DMS 273 (cell line): Measurements from ENCODE around the gene KSR2.
A peak's percentile ranks its signal among the peaks of the same experiment; 100 is the strongest.
"Not testable (repeated sequence)": the region's sequence is repeated elsewhere in the genome, so short reads cannot be mapped to it uniquely, and the experiment has no call there.

ENCODE experiments used
- DNase-seq: peaks from one replicate; lab custom pipeline; 2025; ENCODE audit not compliant: unreplicated experiment; lab: John Stamatoyannopoulos, UW

The KSR2 gene

DNA sequence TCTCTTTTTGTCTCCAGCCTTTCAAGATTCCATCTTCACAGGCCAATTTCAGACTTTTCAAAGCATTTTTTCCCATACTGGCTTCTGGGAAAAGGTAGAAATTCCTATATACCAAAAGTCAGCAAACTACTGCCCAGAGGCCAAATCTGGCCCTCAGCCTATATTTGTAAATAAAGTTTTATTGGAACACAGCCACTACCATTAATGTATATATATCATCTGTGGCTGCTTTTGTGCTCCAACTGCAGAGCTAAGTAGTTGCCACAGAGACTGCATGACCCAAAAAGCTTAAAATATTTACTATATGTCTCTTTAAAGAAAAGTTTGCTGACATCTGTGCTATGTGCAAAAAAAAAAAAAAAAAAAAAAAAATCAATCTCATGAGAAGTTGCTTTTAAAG, 76.3 kb downstream of the KSR2 start:
- DNase-seq, result no peak

DNA sequence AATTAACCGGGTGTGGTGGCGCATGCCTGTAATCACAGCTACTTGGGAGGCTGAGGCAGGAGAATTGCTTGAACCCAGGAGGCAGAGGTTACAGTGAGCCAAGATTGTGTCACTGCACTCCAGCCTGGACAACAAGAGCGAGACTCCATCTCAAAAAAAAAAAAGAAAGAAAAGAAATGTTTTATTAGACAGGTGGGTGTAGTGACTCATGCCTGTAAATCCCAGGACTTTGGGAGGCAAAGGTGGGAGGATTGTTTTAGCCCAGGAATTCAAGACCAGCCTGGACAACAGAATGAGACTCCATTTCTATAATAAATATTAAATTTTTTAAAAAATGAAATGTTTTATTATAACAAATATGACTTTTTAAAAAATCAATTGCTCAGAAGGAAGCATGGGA, 77.5 kb downstream of the KSR2 start:
- not testable (repeated sequence) for DNase-seq

DNA sequence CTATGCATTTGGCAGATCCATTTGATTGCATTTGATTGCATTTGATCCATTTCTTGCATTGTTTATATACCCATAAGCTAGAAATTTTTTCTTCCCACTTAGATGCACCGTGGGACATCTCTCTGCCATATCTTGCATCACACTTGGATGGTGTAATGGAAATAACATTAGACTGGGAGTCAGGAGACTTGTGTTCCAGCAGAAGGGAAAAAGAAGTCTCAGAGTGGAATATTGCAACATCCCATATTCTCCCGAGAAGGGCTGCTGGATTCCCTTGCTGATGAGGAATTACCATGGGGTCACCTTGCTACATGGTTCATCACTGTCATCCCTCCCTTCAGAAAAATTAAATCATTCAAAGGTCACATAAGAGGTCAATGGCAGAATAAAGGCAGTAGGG, 78.1 kb downstream of the KSR2 start:
- DNase-seq, result no peak

DNA sequence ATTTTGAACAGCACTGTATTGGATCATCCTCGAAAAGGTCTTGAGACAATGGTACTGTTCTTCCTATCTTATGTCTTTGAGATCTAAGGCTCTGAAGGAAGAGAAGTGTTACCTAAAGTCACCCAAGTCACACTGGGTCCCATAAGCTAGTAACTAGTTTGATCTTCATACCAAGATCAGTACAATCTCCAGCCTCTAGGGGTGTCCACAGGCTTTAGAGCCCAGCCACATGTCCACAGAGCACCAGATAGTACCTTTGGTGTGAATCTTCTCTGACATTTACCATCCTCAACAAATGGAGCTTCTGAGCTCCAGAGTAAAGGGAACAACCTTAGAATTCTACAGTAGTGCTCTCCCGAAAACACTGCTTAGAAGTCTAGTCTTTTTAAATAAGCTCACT, 78.7 kb downstream of the KSR2 start:
- DNase-seq, result peak; percentile 20

DNA sequence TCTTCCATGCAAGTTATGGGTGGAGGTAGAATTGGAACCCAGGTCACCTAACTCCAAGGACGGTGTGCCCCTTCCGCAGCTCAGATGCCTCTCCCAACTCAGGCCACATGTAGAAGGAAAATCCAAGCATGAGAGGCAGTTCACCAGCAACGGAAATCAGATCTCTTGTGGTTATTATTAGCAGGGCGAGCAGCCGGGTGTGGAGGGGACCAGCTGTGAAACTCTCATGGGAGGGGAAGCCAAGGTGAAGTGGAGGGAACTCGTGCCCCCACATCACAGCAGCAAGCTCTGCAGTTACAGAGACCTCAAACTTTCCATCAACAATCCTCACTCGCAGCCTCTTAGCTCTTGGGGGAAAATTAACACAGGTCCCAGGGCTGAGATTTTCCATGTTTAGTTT, 79.7 kb downstream of the KSR2 start:
- DNase-seq, result no peak

DNA sequence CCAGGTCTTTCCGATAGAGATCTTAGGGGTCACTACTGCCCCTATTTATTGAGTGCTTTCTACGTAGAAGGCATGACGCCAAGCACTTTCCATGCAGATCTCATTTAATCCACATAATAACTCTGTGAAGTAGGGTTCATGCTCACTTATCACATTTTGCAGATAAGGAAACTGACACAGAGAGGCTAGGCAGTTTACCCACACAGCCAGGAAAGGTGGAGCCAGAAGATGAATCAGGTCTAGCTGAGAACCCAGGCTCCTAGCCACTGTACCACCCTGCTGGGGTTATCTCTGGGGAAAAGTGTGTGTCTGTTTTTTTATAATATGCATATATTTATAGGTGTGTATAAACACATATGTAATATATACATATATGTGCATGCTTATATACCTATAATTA, 83.6 kb downstream of the KSR2 start:
- no peak for DNase-seq

DNA sequence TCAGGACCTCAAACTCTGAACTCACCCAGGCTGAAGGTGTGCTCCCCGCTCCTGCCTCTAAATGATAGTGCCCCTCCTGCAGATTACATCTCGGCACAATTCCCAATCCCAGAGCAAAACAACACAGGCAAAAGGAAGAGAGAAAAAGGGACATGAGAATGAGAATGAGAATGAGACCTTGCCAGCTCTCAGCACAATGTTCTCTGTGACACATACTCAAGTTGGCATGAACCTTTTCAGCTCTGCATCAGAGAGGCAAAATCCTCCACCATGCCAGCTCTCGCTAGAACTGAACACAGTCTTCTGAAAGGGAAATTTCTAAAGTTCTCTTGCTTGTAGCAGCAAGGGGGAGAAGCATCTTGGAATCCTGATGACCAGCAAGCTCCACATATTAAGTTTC, 84.6 kb downstream of the KSR2 start:
- DNase-seq, result no peak

DNA sequence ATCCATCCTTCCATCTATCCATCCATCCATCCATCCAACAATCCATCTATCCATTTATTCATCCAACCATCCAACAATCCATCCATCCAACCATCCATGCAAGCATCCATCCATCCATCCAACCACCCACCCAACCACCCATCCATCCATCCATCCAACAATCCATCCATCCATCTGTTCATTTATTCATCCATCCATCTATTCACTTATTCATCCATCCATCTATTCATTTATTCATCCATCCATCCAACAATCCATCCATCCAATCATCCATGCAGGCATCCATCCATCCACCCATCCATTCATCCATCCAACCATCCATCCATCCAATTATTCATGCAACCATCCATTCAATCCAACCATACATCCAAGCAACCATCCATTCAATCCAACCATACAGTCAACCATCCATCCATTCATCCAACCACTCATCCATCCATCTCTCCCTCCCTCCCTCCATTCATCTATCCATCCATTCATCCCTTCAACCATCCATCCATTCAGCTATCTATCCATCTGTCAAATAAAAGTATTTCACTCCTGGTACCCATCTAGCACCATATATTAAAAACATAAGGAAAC, 86.1 kb downstream of the KSR2 start:
- DNase-seq, result no peak

DNA sequence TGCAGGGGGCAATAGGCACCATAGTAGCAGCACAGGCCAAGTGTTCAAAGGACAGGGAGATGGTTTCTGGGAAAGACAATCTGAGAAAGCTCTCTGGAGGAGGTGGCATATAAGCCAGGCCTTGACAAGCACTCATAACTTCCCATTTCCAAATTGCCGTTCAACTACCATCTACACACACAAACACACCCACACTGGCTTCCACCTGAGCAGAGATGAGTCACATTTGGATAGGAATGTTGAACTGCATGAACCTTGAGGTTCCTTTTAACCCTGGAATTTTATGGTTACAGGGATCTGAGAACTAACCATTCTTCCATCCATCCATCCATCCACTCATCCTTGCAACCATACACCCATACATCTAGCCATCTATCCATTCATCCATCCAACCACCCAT, 86.6 kb downstream of the KSR2 start:
- DNase-seq, result no peak

DNA sequence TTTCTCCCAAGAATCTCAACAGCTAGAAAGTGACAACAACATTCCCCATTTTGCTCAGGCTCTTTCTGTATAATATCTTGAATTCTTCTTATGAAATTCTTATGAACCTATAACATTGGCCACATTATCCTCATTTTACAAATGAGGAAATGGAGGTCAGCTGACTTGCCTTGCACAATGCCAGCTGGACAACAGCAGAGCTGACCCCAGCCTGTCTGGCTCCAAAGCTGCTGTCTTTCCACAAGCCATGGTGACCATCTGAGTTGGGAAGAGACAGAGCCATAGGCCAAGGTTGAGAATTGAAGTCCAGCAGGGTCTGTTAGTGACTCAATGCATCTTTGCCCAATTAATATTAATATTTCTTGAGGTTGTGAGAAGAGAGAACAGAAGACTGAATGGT, 87.3 kb downstream of the KSR2 start:
- DNase-seq, result no peak

DNA sequence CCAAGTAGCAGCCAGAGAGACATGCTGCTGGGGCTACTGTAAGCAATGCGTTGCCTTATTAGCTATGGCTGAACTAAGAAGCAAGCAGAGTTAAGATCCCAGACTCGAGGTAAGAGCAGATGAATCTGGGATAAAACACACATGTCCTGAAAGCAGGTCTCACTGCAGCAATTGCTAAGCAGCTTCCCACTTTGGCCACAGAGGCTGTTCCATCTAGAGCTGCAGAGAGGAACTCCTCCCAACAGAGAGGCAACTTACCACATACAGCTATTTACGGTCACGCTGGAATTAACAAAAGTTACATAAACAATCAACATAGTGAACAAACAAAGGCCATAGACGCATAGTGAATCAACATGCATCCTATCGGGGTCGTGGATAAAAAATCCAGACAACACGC, 90.2 kb downstream of the KSR2 start:
- DNase-seq, result no peak

DNA sequence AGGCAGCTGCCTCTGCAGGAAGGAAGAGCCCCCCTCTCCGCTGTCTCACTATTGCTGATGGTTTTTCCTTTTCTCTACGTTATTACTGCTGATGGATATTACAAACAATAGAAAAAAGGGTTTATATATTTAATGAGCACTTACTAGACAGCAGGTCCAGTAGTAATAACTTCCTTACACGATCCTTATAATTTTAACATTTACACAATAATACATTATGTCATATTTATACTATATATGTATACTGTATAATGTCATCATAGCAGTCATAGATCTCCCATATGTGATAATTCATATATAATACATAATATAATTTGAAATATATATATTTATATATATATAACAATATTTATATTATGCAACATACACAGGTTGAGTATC, 92.4 kb downstream of the KSR2 start:
- no peak for DNase-seq

DNA sequence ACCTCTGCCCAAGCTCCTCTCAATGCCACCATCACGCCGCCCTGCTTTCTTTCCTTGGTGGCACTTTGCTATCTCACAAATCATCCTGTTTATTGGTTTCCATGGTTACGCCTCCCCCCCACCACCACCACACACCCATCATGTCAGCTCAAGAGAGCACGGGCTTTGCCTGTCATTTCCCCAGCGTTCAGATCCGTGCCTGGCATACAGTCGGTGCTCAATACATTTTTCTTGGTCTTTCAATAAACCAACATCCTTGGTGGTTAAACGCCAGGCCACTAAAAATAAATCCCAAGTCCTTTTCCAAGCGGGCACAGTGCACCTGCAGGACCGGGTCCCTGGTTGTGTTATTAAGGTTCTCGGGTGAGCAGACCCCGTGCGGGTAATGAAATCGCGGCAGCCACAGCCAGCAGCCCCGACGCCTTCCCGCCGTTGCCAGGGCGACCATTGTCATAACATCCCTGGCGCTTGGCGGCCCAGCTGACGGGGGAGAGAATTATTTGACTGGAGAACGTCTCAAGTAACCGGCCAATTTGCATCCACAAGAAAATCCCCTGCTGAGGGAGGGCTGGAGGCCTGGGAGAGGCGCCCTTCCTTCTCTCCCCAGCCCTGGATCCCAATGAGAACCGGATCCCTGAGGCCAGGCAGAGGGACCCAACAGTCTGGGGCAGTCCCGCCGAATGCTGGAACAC, 92.9 kb downstream of the KSR2 start:
- peak; percentile 84 for DNase-seq

DNA sequence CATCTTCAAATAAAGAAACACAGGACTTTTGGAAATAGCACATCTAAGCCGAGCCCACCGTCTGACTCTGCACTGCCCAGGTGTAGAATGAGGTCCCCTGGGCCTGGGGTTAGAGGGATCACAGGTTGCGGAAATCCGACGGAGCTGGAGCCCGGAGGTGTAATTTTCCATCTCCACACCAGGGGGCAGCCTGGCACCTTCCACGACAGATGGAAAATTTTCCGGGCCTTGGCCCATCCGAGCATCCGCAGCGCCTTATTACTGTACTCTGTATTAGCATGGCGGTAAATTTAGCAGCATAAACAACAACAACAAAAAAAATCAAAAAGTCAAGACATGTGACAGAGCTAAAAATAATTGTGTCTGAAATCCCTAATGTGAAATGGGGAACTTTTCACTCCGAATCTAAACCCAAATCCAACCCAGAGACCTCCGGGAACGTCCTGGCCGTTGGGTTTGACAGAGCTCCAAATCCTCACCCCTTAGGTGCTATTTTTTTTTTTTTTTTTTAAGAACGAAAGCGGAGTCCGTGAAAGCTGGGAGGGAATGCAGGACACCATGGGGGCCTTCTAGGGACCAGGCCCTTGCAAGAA, 93.9 kb downstream of the KSR2 start:
- DNase-seq, result peak; percentile 83

DNA sequence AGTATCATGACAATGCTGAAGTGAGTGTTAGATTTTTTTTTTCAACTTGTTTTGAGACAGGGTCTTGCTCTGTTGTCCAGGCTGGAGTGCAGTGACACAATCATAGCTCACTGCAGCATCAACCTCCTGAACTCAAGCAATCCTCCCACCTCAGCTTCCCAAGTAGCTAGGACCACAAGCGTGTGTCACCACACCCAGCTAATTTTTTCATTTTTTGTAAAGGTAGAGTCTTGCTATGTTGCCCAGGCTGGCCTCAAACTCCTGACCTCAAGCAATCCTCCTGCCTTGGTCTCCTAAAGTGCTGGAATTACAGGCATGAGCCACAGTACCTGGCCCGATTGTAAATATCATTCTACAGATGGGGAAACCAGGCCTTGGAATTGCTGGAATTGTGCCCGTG, 94.6 kb downstream of the KSR2 start:
- not testable (repeated sequence) for DNase-seq

DNA sequence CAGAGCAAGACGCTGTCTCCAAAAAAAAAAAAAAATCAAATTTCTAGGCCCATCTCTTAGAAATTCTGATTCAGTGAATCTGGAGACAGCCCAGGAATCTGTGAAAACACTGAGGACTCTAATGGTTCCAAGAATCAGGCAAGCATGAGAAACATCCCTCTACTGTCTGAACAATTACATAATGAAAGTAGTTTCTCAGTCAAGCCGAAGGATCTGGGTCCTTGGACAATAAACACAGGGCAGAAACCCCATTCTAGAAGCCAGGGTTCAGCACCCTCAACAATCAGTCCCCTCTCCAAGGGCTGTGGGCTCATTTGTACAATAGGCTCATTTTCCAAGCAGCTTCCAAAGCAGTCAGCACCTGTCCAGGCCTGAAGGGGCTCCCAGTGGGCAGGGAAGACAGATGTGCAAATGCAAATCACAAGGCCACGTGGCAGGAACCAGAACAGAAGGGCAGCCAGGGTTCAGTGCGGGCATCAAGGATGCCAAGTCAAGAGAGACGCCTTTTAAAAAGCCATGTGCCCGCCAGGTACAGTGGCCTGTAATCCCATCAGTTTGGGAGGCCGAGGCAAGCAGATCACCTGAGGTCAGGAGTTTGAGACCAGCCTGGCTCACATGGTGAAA, 96.1 kb downstream of the KSR2 start:
- DNase-seq, result peak; percentile 83

DNA sequence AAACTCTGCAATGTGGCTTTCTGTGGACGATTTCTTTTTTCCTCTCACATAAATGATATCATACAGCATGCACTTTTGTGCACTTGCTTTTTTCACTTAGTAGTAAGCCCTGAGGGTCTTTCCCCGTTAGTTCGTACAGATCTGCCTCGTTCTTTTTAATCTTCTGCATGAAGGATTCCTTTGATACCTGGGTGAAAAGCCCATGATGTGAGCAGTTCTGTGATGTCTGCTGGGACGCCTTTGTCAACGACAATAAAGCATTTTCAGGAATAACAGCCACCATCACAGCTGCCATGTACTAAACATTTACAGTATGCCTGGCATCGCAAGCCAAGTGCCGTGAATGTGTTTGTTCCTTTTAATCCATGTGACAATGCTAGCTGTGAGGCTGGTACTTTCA, 99.2 kb downstream of the KSR2 start:
- no peak for DNase-seq

DNA sequence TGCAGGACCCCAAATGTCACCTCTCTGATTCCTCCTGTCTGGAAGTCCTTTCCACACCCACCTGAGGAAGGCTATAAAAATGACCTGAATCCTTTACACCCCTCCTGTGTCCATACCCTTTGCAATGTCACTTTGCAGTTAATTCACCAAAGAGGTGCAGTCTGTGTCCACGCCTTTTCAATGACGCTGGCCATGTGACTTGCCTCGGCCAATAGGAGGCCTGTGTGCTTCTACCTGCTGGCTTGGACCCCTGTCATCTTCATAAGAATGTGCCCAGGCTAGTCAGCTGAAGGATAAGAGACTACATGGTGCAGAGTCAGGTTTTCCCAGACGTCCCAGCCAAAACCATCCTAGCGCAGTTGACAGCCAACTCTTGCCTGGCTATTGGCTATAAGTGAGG, 101.4 kb downstream of the KSR2 start:
- no peak for DNase-seq

DNA sequence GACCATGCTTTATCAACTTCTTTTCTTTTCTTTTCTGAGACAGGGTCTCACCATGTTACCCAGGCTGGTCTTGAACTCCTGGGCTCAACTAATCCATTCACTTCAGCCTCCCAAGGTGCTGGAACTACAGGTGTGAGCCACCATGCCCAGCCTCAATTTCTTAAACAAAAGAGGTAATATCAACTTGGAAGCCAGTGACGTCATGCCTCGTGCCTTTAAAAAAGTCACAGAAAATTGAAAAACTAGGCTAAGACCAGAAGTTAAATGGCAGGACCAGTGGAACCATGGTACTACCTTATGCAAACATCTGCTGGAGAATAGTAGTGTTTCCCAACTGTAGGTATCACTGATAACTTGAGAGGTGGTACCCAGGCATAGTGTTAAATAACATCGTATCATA, 103.3 kb downstream of the KSR2 start:
- no peak for DNase-seq

DNA sequence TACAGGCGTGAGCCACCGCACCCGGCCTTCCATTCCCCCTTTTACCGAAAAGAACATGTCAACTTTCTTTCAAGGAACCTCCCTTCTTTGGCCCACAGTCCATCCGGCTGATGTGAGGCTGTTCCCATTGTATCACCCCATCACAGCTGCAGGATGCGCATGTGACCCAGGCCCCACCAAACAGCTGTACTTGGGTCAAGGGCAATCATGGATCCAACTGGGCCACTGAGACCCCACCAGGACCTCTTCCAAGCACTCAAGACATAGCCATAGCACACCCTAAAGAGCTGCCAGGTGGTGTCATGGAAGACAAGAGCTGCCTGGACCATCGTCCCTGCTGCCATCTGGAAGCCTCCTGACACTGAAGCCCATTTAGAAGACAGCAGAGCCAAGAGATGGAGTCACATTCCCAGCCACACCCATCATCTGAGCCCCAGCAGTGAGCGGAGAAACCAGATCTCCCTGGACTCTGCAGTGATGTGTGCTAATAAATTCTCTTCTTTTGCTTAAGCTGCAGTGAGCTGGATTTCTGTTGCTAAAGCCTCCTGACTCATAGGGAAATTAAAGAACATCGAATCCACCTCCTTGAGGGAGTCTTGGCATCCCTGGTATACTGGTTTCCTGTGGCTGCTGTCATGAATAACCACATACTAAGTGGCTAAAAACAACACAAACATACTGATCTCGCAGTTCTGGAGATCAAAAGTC, 105.6 kb downstream of the KSR2 start:
- no peak for DNase-seq

DNA sequence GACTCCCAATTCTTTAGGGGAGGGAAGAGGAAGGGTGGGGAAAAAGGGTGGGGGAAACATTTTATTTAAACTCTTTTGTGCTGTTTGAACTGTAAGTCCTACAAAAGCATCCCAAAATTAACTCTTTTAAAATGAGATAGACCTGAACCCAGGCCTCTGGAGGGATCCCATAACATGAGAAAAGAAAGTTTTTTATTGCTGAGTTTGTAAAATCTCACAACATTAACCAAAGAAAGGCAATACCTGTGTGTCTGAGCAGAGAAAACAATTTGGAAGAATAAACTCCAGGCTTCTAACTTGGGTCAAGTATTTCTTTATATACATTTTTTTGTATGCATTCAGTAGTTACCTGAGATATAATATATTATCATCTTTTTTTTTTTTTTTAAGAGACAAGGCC, 107.1 kb downstream of the KSR2 start:
- no peak for DNase-seq

DNA sequence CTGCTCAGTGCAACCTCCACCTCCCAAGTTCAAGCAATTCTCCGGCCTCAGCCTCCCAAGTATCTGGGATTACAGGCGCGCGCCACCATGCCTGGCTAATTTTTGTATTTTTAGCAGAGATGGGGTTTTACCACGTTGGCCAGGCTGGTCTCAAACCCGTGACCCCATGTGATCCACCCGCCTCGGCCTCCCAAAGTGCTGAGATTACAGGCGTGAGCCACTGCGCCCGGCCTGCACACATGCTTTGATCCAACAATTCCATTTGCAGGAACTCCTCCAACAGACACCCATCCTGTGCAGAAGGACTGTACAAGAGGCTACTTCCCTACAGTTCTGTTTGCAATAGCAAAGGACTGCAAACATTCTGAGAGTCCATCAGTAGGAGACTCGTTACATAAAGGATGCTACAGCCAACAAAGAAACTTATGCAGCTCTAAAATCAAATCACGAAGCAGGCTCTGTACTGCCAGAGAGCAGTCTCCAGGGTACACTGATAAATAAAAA, 108.0 kb downstream of the KSR2 start:
- not testable (repeated sequence) for DNase-seq
